ENCODE results near the gene SETBP1.

SETBP1 gene

DNA sequence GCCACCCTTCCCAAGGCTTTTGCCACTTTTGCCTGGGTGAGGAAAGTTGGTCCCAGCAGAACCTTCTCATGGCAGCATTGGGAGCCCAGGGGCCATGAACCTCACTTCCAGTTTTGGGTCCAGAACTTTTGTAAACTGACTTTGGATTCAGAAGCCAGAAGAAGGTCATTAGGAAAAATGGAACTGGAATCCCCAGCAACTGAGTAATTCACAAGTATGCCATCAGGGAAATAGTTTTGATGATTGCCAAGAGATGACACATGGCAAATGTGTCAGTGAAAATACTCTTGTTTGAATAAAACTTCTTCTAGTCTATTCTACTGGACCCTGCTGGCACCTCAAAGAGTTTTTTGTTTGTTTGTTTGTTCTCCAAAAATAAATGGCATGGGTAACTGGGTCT, 203.7 kb downstream of the SETBP1 start:
- DNase-seq (ENCODE audit: low spot score), result no peak
- TF ChIP-seq, protein P1, sequence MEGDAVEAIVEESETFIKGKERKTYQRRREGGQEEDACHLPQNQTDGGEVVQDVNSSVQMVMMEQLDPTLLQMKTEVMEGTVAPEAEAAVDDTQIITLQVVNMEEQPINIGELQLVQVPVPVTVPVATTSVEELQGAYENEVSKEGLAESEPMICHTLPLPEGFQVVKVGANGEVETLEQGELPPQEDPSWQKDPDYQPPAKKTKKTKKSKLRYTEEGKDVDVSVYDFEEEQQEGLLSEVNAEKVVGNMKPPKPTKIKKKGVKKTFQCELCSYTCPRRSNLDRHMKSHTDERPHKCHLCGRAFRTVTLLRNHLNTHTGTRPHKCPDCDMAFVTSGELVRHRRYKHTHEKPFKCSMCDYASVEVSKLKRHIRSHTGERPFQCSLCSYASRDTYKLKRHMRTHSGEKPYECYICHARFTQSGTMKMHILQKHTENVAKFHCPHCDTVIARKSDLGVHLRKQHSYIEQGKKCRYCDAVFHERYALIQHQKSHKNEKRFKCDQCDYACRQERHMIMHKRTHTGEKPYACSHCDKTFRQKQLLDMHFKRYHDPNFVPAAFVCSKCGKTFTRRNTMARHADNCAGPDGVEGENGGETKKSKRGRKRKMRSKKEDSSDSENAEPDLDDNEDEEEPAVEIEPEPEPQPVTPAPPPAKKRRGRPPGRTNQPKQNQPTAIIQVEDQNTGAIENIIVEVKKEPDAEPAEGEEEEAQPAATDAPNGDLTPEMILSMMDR (IDR thresholded peaks at IDR 0.05; ENCODE audit: borderline replicate concordance, control extremely low read depth, extremely low read depth, insufficient read depth, missing control alignments), result no peak
- in situ Hi-C loops (cut with MboI; ENCODE audit: low sequenced_read_pairs, unreplicated experiment), result no loop called here

DNA sequence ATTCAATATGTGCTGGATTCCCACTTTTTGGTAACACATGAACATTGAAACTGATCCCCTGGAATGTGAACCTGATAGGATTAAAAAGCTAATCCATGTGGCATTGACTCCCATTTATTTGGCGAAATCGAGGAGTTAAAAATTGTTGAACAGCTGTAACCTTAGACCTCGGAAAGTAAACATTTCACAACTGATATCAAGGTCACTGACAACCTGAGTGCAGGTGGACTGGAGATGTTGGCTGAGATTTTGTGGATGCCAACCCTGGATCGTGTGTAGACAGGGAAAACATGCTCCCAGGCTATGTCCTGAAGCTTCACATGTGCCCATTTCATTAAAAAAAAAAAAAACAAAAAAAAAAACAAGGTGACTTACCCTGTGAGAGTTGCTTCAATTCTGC, 204.8 kb downstream of the SETBP1 start:
- no peak for DNase-seq (ENCODE audit: low spot score)
- TF ChIP-seq, protein P1 (IDR thresholded peaks at IDR 0.05; ENCODE audit: borderline replicate concordance, control extremely low read depth, extremely low read depth, insufficient read depth, missing control alignments), result no peak
- in situ Hi-C loops (cut with MboI; ENCODE audit: low sequenced_read_pairs, unreplicated experiment), result no loop called here

DNA sequence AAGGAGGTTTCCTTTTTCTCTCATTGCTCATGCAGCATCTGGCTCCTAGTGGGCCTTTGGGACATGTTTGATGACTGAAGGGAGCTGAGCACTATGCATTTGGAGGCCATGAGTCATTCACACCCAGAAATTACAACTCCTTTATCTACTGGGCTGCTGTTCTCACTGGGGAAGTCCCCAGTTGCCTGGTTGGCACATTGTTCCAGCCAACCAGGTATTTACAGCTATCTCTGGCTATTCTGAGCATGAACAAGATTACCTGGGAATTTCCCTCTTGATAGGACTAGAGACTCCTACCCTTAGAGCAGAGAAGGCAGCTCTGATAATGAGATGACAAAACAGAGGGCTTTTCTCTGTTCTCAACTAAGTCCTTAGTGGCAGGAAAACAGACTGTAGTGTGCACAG, 206.5 kb downstream of the SETBP1 start:
- TF ChIP-seq, protein P1 (IDR thresholded peaks at IDR 0.05; ENCODE audit: borderline replicate concordance, control extremely low read depth, extremely low read depth, insufficient read depth, missing control alignments), result no peak
- peak; percentile 39 for DNase-seq (ENCODE audit: low spot score)
- in situ Hi-C loops (cut with MboI; ENCODE audit: low sequenced_read_pairs, unreplicated experiment), result no loop called here

DNA sequence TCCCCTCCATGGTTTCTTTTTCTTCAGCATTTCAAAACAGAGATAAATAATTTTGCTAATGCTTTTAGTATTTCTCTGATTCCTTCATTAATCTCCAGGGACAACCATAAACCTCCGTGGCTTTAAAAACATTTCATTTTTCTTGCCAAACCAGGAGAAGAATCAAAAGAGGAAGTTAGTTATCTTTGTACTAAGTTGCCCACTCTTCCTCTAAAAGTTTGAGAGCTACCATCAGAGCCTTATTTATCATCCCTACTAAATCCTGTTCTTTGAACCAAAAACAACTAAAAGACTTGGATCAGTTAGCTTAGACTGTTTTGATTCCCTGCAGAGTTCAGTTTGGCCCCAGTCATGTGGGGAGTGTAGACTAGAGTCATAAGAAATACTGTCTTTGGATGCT, 208.4 kb downstream of the SETBP1 start:
- DNase-seq (ENCODE audit: low spot score), result no peak
- in situ Hi-C loops (cut with MboI; ENCODE audit: low sequenced_read_pairs, unreplicated experiment), result no loop called here
- TF ChIP-seq, protein P1 (IDR thresholded peaks at IDR 0.05; ENCODE audit: borderline replicate concordance, control extremely low read depth, extremely low read depth, insufficient read depth, missing control alignments), result no peak

DNA sequence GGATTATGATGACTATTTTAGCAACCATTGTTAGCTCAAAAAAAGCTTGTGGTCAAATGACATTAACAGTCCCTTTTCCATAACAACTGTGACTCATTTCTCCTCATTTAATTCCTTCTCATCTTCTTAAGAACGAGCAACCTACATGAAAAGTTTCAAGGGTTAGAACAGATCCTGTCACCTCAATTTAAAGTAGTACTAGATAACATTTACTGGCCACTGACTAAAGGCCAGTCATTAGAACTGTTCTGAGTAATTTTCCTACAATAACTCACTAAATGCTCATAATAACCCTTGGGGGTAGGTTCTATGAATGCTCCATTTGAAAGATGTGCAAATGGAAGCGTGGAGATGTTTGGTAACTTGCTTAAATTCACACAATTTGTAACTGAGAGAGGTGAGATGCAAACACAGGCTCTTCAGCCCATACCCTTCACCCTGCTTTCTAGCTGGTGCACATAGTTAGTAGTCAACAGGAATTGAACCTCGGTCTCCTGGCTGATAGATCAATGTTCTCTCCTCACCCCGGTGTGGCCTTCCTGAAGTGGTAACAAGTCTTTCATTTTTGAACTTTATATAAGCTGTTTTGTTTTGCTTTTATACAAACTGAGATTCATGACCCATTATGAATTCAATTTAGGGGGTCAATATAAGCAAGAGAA, 212.5 kb downstream of the SETBP1 start:
- in situ Hi-C loops (cut with MboI; ENCODE audit: low sequenced_read_pairs, unreplicated experiment), result no loop called here
- DNase-seq (ENCODE audit: low spot score), result no peak
- TF ChIP-seq, protein P1 (IDR thresholded peaks at IDR 0.05; ENCODE audit: borderline replicate concordance, control extremely low read depth, extremely low read depth, insufficient read depth, missing control alignments), result no peak

DNA sequence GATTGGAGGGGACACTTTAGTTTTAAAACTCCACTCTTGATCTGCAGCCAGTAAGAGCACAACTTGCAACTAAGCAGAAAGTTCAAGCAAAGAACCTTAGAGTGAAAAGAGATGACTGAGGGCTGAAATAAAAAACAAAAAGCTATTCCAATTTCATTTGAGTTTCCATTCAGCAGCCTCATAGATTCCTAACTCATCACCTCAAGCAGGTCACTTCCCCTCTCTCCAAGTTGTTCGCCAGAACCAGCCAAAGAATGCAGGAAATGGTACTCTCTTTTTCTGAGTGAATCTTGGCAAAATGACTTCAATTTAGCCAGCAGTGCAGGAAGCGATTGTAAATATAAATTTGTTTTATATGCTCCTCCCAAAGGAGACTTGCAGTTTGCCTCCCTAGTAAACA, 213.3 kb downstream of the SETBP1 start:
- TF ChIP-seq, protein P1 (IDR thresholded peaks at IDR 0.05; ENCODE audit: borderline replicate concordance, control extremely low read depth, extremely low read depth, insufficient read depth, missing control alignments), result no peak
- no peak for DNase-seq (ENCODE audit: low spot score)
- in situ Hi-C loops (cut with MboI; ENCODE audit: low sequenced_read_pairs, unreplicated experiment), result no loop called here

Measured in GM13976 (cell line).